Measurements from ENCODE around the gene PNP. TPM values are rescaled to one million over a fixed set of nuclear protein-coding genes. Genes with fewer than 3 reads are reported as not detected.

Gene PNP
- total and polyA plus RNA-seq, 10 of the 15 experiments (the other 5 are each of a cell fraction or from before 2014, with no cell fraction given) = 103 to 215 (median 138) TPM

GRCh38 chr14:20461225-20462141 lies 7.7 kb upstream of the PNP start, which contains the start of gene PIP4P1 (continued):
- TF ChIP-seq ZBTB11 (CRISPR knock-in tag; IDR thresholded peaks at IDR 0.05) (peak; percentile 46), SMAD1 (IDR thresholded peaks at IDR 0.05; ENCODE audit: low read depth, partially characterized antibody) (peak; percentile 79), IKZF2 (IDR thresholded peaks at IDR 0.05) (peak; percentile 61 to 66; a peak in 2 of 4 replicates), CBFB (IDR thresholded peaks at IDR 0.05; ENCODE audit: low read depth) (no peak), SUPT20H (IDR thresholded peaks at IDR 0.05; ENCODE audit: borderline replicate concordance, control insufficient read depth, low read depth, low read length) (no peak), PML (IDR thresholded peaks at IDR 0.05; ENCODE audit: low read length) (peak; percentile 74; the same call in 1 of the 2 replicates), EZH2 (IDR thresholded peaks at IDR 0.05; ENCODE audit: borderline replicate concordance, control insufficient read depth, low read depth, low read length) (peak; percentile 87; the same call in 1 of the 2 replicates), SREBF2 (IDR thresholded peaks at IDR 0.05; ENCODE audit: low read length) (no peak), NR2C1 (IDR thresholded peaks at IDR 0.05) (no peak), GABPA (IDR thresholded peaks at IDR 0.05; ENCODE audit: low read depth) (no peak), TARDBP (IDR thresholded peaks at IDR 0.05; ENCODE audit: borderline replicate concordance) (peak; percentile 74; the same call in 1 of the 2 replicates), ZZZ3 (IDR thresholded peaks at IDR 0.05; ENCODE audit: control insufficient read depth, insufficient read length, low read depth) (no peak), POU2F2 (IDR thresholded peaks at IDR 0.05; ENCODE audit: borderline replicate concordance, low read depth, low read length) (peak; percentile 94), ATF7 (IDR thresholded peaks at IDR 0.05; ENCODE audit: low read depth) (peak; percentile 66), CHD4 (IDR thresholded peaks at IDR 0.05) (no peak), ZNF592 (IDR thresholded peaks at IDR 0.05) (no peak), KDM1A (IDR thresholded peaks at IDR 0.05; ENCODE audit: borderline replicate concordance) (no peak), KLF5 (IDR thresholded peaks at IDR 0.05; ENCODE audit: partially characterized antibody) (peak; percentile 63), E2F8 (IDR thresholded peaks at IDR 0.05; ENCODE audit: low read depth, partially characterized antibody) (peak; percentile 46), TBL1XR1 (IDR thresholded peaks at IDR 0.05; ENCODE audit: low read depth, low read length) (no peak; the same call in 1 of the 2 replicates)
